Ishikawa (cell line): Measurements from ENCODE around the gene MLLT1.

ENCODE experiments used
- EGR1 ChIP-seq: IDR thresholded peaks from 2 replicates; pipeline ENCODE4 v1.6.1; 2012
- EP300 ChIP-seq: IDR thresholded peaks from 2 replicates; pipeline ENCODE4 v1.6.1; 2012; ENCODE audit warnings: borderline replicate concordance
- NFIC ChIP-seq: IDR thresholded peaks from 2 replicates; pipeline ENCODE4 v1.6.1; 2012
- RAD21 ChIP-seq: IDR thresholded peaks from 2 replicates; pipeline ENCODE4 v1.6.1; 2012; ENCODE audit warnings: low read depth
- REST ChIP-seq: IDR thresholded peaks from 2 replicates; pipeline ENCODE4 v1.6.1; 2012; ENCODE audit warnings: low read depth, mild to moderate bottlenecking
- TAF1 ChIP-seq: IDR thresholded peaks from 2 replicates; pipeline ENCODE4 v1.6.1; 2012; ENCODE audit warnings: low read depth, mild to moderate bottlenecking
- TEAD4 ChIP-seq: IDR thresholded peaks from 2 replicates; pipeline ENCODE4 v1.6.1; 2012
- USF1 ChIP-seq: IDR thresholded peaks from 2 replicates; pipeline ENCODE4 v1.6.1; 2012

- TF ChIP-seq EGR1 (no peak), EP300 (no peak), TAF1 (no peak), RAD21 (no peak), NFIC (no peak), REST (no peak), TEAD4 (no peak), USF1 (no peak)
Measured at GRCh38 chr19:6230991-6231448, 48.8 kb downstream of the MLLT1 start.
